H9 (cell line): ENCODE results near the gene SAP30L. TPM values are rescaled to one million over a fixed set of nuclear protein-coding genes. Genes with fewer than 3 reads are reported as not detected.

Experiments
- DNase-seq: peaks from one replicate; pipeline ENCODE4 v3.0.0-alpha.2; 2017
- H2AFZ ChIP-seq: one replicate; pipeline ENCODE4 v1.6.1; 2013; ENCODE audit warnings: mild to moderate bottlenecking, low read length, control low read depth, moderate library complexity
- H2AK5ac ChIP-seq: 2 replicates; pipeline ENCODE4 v1.6.1; 2013; ENCODE audit warnings: low read length, control low read depth, mixed read lengths; ENCODE audit not compliant: insufficient read length
- H2BK120ac ChIP-seq: one replicate; pipeline ENCODE4 v1.6.1; 2013; ENCODE audit warnings: low read depth, mild to moderate bottlenecking, low read length, control low read depth, inconsistent platforms; ENCODE audit not compliant: poor library complexity, severe bottlenecking
- H2BK12ac ChIP-seq: 2 replicates; pipeline ENCODE4 v1.6.1; 2013; ENCODE audit warnings: low read length, control low read depth, mixed read lengths, low read depth; ENCODE audit not compliant: insufficient read length
- H2BK15ac ChIP-seq: 2 replicates; pipeline ENCODE4 v1.6.1; 2013; ENCODE audit warnings: low read depth, low read length, control low read depth
- H2BK20ac ChIP-seq: one replicate; pipeline ENCODE4 v1.6.1; 2013; ENCODE audit warnings: low read depth, mild to moderate bottlenecking, low read length, control low read depth, inconsistent platforms; ENCODE audit not compliant: poor library complexity, severe bottlenecking
- H2BK5ac ChIP-seq: 2 replicates; pipeline ENCODE4 v1.6.1; 2013; ENCODE audit warnings: low read length, control low read depth, mixed read lengths; ENCODE audit not compliant: insufficient read length
- H3K14ac ChIP-seq: 2 replicates; pipeline ENCODE4 v1.6.1; 2013; ENCODE audit warnings: low read length, control low read depth; ENCODE audit not compliant: insufficient read depth
- H3K18ac ChIP-seq: 2 replicates; pipeline ENCODE4 v1.6.1; 2013; ENCODE audit warnings: low read depth, mild to moderate bottlenecking, mixed read lengths, low read length, control low read depth; ENCODE audit not compliant: insufficient read length
- H3K23ac ChIP-seq: 2 replicates; pipeline ENCODE4 v1.6.1; 2013; ENCODE audit warnings: low read length, control low read depth, mixed read lengths, low read depth; ENCODE audit not compliant: insufficient read length
- H3K23me2 ChIP-seq: 2 replicates; pipeline ENCODE4 v1.6.1; 2013; ENCODE audit warnings: low read depth, mild to moderate bottlenecking, mixed read lengths, low read length, control low read depth; ENCODE audit not compliant: insufficient read length, poor library complexity, severe bottlenecking
- H3K27ac ChIP-seq: 2 replicates; pipeline ENCODE4 v1.5.1; 2013; ENCODE audit warnings: low read length, control low read depth, mixed read lengths, low read depth; ENCODE audit not compliant: insufficient read length
- H3K27me3 ChIP-seq: 2 replicates; pipeline ENCODE4 v1.6.1; 2013; ENCODE audit warnings: low read length, control low read depth, inconsistent platforms; ENCODE audit not compliant: insufficient read depth
- H3K4ac ChIP-seq: 2 replicates; pipeline ENCODE4 v1.6.1; 2013; ENCODE audit warnings: low read depth, mild to moderate bottlenecking, control low read depth, inconsistent platforms, low read length, moderate library complexity
- H3K4me1 ChIP-seq: 2 replicates; pipeline ENCODE4 v1.6.1; 2013; ENCODE audit warnings: low read length, control low read depth, inconsistent platforms; ENCODE audit not compliant: insufficient read depth
- H3K4me2 ChIP-seq: 2 replicates; pipeline ENCODE4 v1.6.1; 2013; ENCODE audit warnings: low read length, control low read depth, mixed read lengths; ENCODE audit not compliant: insufficient read length, insufficient read depth
- H3K56ac ChIP-seq: 2 replicates; pipeline ENCODE4 v1.6.1; 2013; ENCODE audit warnings: low read depth, mild to moderate bottlenecking, mixed read lengths, low read length, control low read depth; ENCODE audit not compliant: insufficient read length
- H3K79me1 ChIP-seq: 2 replicates; pipeline ENCODE4 v1.6.1; 2013; ENCODE audit warnings: low read depth, mild to moderate bottlenecking, moderate library complexity, low read length, control low read depth, inconsistent platforms; ENCODE audit not compliant: insufficient read depth, poor library complexity, severe bottlenecking
- H3K79me2 ChIP-seq: 2 replicates; pipeline ENCODE4 v1.6.1; 2013; ENCODE audit warnings: low read length, control low read depth, inconsistent platforms; ENCODE audit not compliant: insufficient read depth
- H3K9ac ChIP-seq: 2 replicates; pipeline ENCODE4 v1.6.1; 2013; ENCODE audit warnings: low read length, control low read depth, mixed read lengths; ENCODE audit not compliant: insufficient read length; ENCODE audit errors: extremely low read depth
- H3K9me3 ChIP-seq: one replicate; pipeline ENCODE4 v1.6.1; 2013; ENCODE audit warnings: low read depth, low read length, inconsistent platforms; ENCODE audit not compliant: control insufficient read depth
- H3T11ph ChIP-seq: one replicate; pipeline ENCODE4 v1.6.1; 2013; ENCODE audit warnings: mild to moderate bottlenecking, low read length, control low read depth, inconsistent platforms
- H4K20me1 ChIP-seq: one replicate; pipeline ENCODE4 v1.6.1; 2013; ENCODE audit not compliant: control insufficient read depth, insufficient read length, insufficient read depth
- H4K5ac ChIP-seq: 2 replicates; pipeline ENCODE4 v1.6.1; 2013; ENCODE audit warnings: low read depth, mild to moderate bottlenecking, mixed read lengths, low read length, control low read depth; ENCODE audit not compliant: insufficient read length
- H4K8ac ChIP-seq: replicated peaks from 2 replicates; pipeline ENCODE4 v1.6.1; 2013; ENCODE audit warnings: low read length, control low read depth, mixed read lengths, low read depth; ENCODE audit not compliant: insufficient read length
- H4K91ac ChIP-seq: 2 replicates; pipeline ENCODE4 v1.6.1; 2013; ENCODE audit warnings: low read depth, mild to moderate bottlenecking, moderate library complexity, mixed read lengths, low read length, control low read depth; ENCODE audit not compliant: insufficient read length
- H3K27ac Mint-ChIP-seq, 3 experiments: 2 replicates in 2 of 3; 3 replicates in 1 of 3; pipeline ENCODE4 v1.8.0; 2020 to 2021; ENCODE audit warnings: mixed read lengths in 3 of 3, mild to moderate bottlenecking in 1 of 3, moderate library complexity in 1 of 3
- H3K27me3 Mint-ChIP-seq: 2 replicates; pipeline ENCODE4 v1.8.0; 2021; ENCODE audit warnings: low read depth, mild to moderate bottlenecking, moderate library complexity, mixed read lengths
- H3K36me3 Mint-ChIP-seq, 3 experiments: 2 replicates in 2 of 3; 3 replicates in 1 of 3; pipeline ENCODE4 v1.8.0; 2020 to 2021; ENCODE audit warnings: low read depth in 3 of 3, mixed read lengths in 3 of 3; ENCODE audit not compliant: insufficient read depth in 1 of 3
- H3K4me1 Mint-ChIP-seq, 2 experiments: 2 replicates each; pipeline ENCODE4 v1.8.0; 2020; ENCODE audit warnings: mixed read lengths in 2 of 2
- H3K4me3 Mint-ChIP-seq, 2 experiments: 2 replicates in 1 of 2; 3 replicates in 1 of 2; pipeline ENCODE4 v1.8.0; 2020 to 2021; ENCODE audit warnings: mild to moderate bottlenecking in 2 of 2, mixed read lengths in 2 of 2, moderate library complexity in 1 of 2
- H3K9me3 Mint-ChIP-seq, 2 experiments: 2 replicates in 1 of 2; 3 replicates in 1 of 2; pipeline ENCODE4 v1.8.0; 2020; ENCODE audit warnings: mild to moderate bottlenecking in 2 of 2, mixed read lengths in 2 of 2, moderate library complexity in 1 of 2
- WGBS: extraction: QIAGEN DNeasy Blood & Tissue Kit; methylation state at CpG from one replicate; pipeline ENCODE4 v1.1.7; 2013; ENCODE audit warnings: missing lambda C conversion rate, low lambda C conversion rate, mixed read lengths; ENCODE audit not compliant: insufficient read length; ENCODE audit errors: extremely low coverage; 5-methylcytosine and 5-hydroxymethylcytosine counted together
- total RNA-seq: library from RNA; stranded (reverse); gene quantifications from 2 replicates; pipeline ENCODE4 v1.2.1, GENCODE V29; 2021
- TF ChIP-seq, protein P1 (sequence below): fragments of 200-600 bp; sonication (generic); conservative IDR thresholded peaks from 3 replicates; pipeline ENCODE4 v1.8.0; 2021; ENCODE audit warnings: antibody characterized with exemption, mild to moderate bottlenecking

Gene SAP30L
- total RNA-seq, 1 experiment from 2014 or later, result 25.0 TPM

DNA sequence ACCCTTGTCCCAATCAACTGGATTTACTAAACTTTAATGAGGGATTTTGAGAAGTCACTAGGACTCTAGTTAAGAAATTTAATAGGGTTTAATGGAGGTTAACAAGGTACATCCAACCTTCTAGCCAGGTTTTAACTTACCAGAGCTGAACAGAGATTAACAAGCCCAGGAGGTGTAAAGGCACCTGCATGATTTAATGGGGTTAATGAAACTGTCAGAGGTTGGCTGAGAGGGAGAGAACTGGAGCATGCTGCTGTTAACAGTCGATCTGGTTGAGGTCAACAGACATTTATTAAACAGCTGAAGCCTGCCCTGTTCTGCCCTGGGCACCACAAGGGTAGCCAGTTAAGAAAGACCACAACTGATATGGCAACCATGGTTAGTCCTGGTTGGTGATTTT is 18.6 kb downstream of the SAP30L start:
- Histone ChIP-seq H3K27me3 (peaks cover 3% of the 10 kb centered on the region; the same call in 1 of the 2 replicates), H3K18ac (no peak overlapping the region), H4K20me1 (no peaks in the 10 kb centered on the region), H2AFZ (no peak overlapping the region), H3K27ac (no peak overlapping the region), H2BK12ac (no peak overlapping the region), H3T11ph (no peak overlapping the region), H3K4me1 (no peaks in the 10 kb centered on the region), H2BK5ac (no peak overlapping the region), H2BK20ac (no peak overlapping the region), H3K4ac (no peak overlapping the region), H3K14ac (no peak overlapping the region), H3K4me2 (no peak overlapping the region), H3K79me2 (no peaks in the 10 kb centered on the region), H4K91ac (no peak overlapping the region), H2BK120ac (no peak overlapping the region), H4K8ac (no peak overlapping the region), H2AK5ac (no peak overlapping the region), H4K5ac (no peak overlapping the region), H3K56ac (no peak overlapping the region), H3K9ac (no peak overlapping the region), H3K79me1 (no peaks in the 10 kb centered on the region), H3K23ac (no peak overlapping the region), H3K23me2 (no peaks in the 10 kb centered on the region), H2BK15ac (no peak overlapping the region), H3K9me3 (no peaks in the 10 kb centered on the region)
- TF ChIP-seq, protein P1, sequence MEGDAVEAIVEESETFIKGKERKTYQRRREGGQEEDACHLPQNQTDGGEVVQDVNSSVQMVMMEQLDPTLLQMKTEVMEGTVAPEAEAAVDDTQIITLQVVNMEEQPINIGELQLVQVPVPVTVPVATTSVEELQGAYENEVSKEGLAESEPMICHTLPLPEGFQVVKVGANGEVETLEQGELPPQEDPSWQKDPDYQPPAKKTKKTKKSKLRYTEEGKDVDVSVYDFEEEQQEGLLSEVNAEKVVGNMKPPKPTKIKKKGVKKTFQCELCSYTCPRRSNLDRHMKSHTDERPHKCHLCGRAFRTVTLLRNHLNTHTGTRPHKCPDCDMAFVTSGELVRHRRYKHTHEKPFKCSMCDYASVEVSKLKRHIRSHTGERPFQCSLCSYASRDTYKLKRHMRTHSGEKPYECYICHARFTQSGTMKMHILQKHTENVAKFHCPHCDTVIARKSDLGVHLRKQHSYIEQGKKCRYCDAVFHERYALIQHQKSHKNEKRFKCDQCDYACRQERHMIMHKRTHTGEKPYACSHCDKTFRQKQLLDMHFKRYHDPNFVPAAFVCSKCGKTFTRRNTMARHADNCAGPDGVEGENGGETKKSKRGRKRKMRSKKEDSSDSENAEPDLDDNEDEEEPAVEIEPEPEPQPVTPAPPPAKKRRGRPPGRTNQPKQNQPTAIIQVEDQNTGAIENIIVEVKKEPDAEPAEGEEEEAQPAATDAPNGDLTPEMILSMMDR, result no peak
- no peaks in the 10 kb centered on the region for H3K36me3 Mint-ChIP-seq
- H3K27me3 Mint-ChIP-seq, result peaks cover 47% of the 10 kb centered on the region
- peaks cover 11 to 13% of the 10 kb centered on the region in 2 experiments for H3K4me1 Mint-ChIP-seq
- no CpG with 5 or more reads among the region's 1 CpG for WGBS
- no peak for DNase-seq
- H3K27ac Mint-ChIP-seq, result no peak overlapping the region
- no peak overlapping the region for H3K4me3 Mint-ChIP-seq
- H3K9me3 Mint-ChIP-seq, result no peaks in the 10 kb centered on the region
